Measurements from ENCODE around the gene SEMG2. TPM values are rescaled to one million over a fixed set of nuclear protein-coding genes. Genes with fewer than 3 reads are reported as not detected.

SEMG2 gene
- total RNA-seq, 1 donor from 2014 or later = not detected

GRCh38 chr20:45230631-45231030 is 9.5 kb downstream of the SEMG2 start:
- Histone ChIP-seq H3K27me3 (no peaks in the 10 kb centered on the region), H3K4me1 (no peaks in the 10 kb centered on the region), H3K4me3 (no peak overlapping the region), H3K27ac (no peak overlapping the region), H3K9me3 (peaks cover 5 to 8% of the 10 kb centered on the region in 2 donors), H3K36me3 (no peaks in the 10 kb centered on the region)
- intact Hi-C loops (cut with DNase I) = no loop called here
- no peak for DNase-seq (ENCODE audit: low spot score in 2 of 2)
- no peak for TF ChIP-seq CTCF (IDR thresholded peaks at IDR 0.05)

GRCh38 chr20:45235995-45236394 is 14.8 kb downstream of the SEMG2 start:
- no peaks in the 10 kb centered on the region for H3K4me1 ChIP-seq
- H3K4me3 ChIP-seq = no peak overlapping the region
- H3K27me3 ChIP-seq = no peaks in the 10 kb centered on the region
- TF ChIP-seq CTCF (IDR thresholded peaks at IDR 0.05) = no peak
- DNase-seq (ENCODE audit: low spot score in 2 of 2) = no peak
- no peak overlapping the region for H3K27ac ChIP-seq
- H3K9me3 ChIP-seq = peaks cover 6 to 8% of the 10 kb centered on the region in 2 donors
- intact Hi-C loops (cut with DNase I) = no loop called here
- no peaks in the 10 kb centered on the region for H3K36me3 ChIP-seq

GRCh38 chr20:45238139-45238538 is 17.0 kb downstream of the SEMG2 start:
- Histone ChIP-seq H3K4me3 (no peak overlapping the region), H3K27ac (no peak overlapping the region), H3K36me3 (no peaks in the 10 kb centered on the region), H3K4me1 (no peaks in the 10 kb centered on the region), H3K27me3 (no peaks in the 10 kb centered on the region), H3K9me3 (peaks cover 6 to 8% of the 10 kb centered on the region in 2 donors)
- DNase-seq (ENCODE audit: low spot score in 2 of 2) = no peak
- no peak for TF ChIP-seq CTCF (IDR thresholded peaks at IDR 0.05)
- intact Hi-C loops (cut with DNase I) = no loop called here

GRCh38 chr20:45246109-45246508 is 24.9 kb downstream of the SEMG2 start:
- Histone ChIP-seq H3K9me3 (no peaks in the 10 kb centered on the region), H3K36me3 (no peaks in the 10 kb centered on the region), H3K27me3 (no peaks in the 10 kb centered on the region), H3K27ac (no peak overlapping the region), H3K4me3 (no peak overlapping the region), H3K4me1 (no peaks in the 10 kb centered on the region)
- no peak for DNase-seq (ENCODE audit: low spot score in 2 of 2)
- intact Hi-C loops (cut with DNase I) = no loop called here
- TF ChIP-seq CTCF (IDR thresholded peaks at IDR 0.05) = no peak

GRCh38 chr20:45247865-45248264 is 26.7 kb downstream of the SEMG2 start:
- Histone ChIP-seq H3K9me3 (no peaks in the 10 kb centered on the region), H3K27ac (no peak overlapping the region), H3K36me3 (no peaks in the 10 kb centered on the region), H3K4me3 (no peak overlapping the region), H3K27me3 (no peaks in the 10 kb centered on the region), H3K4me1 (no peaks in the 10 kb centered on the region)
- DNase-seq (ENCODE audit: low spot score in 2 of 2) = no peak
- intact Hi-C loops (cut with DNase I) = no loop called here
- TF ChIP-seq CTCF (IDR thresholded peaks at IDR 0.05) = no peak

GRCh38 chr20:45248609-45249008 is 27.4 kb downstream of the SEMG2 start:
- intact Hi-C loops (cut with DNase I) = no loop called here
- Histone ChIP-seq H3K36me3 (no peaks in the 10 kb centered on the region), H3K27ac (no peak overlapping the region), H3K9me3 (no peaks in the 10 kb centered on the region), H3K27me3 (no peaks in the 10 kb centered on the region), H3K4me3 (no peak overlapping the region), H3K4me1 (no peaks in the 10 kb centered on the region)
- no peak for DNase-seq (ENCODE audit: low spot score in 2 of 2)
- no peak for TF ChIP-seq CTCF (IDR thresholded peaks at IDR 0.05)
